H1 (cell line): ENCODE measurements around the gene ANKH. TPM values are rescaled to one million over a fixed set of nuclear protein-coding genes. Genes with fewer than 3 reads are reported as not detected.

ENCODE experiments used
- CTCF ChIA-PET: fragments of 300-600 bp; sonication (Branson Sonifier 250); formaldehyde crosslinking; loops from one replicate; lab custom pipeline; 2021; ENCODE audit not compliant: partially characterized antibody; lab: Charles Lee
- POLR2A ChIA-PET: fragments of 300-600 bp; sonication (Branson Sonifier 250); formaldehyde crosslinking; loops from one replicate; lab custom pipeline; 2021; ENCODE audit warnings: inconsistent platforms; ENCODE audit not compliant: partially characterized antibody; lab: Charles Lee
- DNase-seq, 2 experiments: peaks; one replicate each; pipeline versions ENCODE4 v3.0.0 to v3.0.0-alpha.2; 2010 to 2022; ENCODE audit warnings: low spot score in 2 of 2, low read depth in 1 of 2, mixed read lengths in 1 of 2
- FAIRE-seq: peaks from 2 replicates; lab custom pipeline; 2011; peaks lifted over from hg19 to GRCh38; lab: Jason Lieb, UNC
- H2AFZ ChIP-seq: 2 replicates; pipeline ENCODE4 v1.8.1; 2012; ENCODE audit warnings: low read length, inconsistent platforms
- H2AK5ac ChIP-seq: 2 replicates; pipeline ENCODE4 v1.6.1; 2013; ENCODE audit warnings: low read depth, low read length
- H2BK120ac ChIP-seq: replicated peaks from 2 replicates; pipeline ENCODE3; 2013; ENCODE audit warnings: low read depth, low read length, inconsistent platforms
- H2BK12ac ChIP-seq: 2 replicates; pipeline ENCODE4 v1.6.1; 2013; ENCODE audit warnings: low read depth, low read length
- H2BK15ac ChIP-seq: 2 replicates; pipeline ENCODE4 v1.6.1; 2013; ENCODE audit warnings: low read length
- H2BK20ac ChIP-seq: 2 replicates; pipeline ENCODE4 v1.6.1; 2013; ENCODE audit warnings: low read length
- H2BK5ac ChIP-seq: 2 replicates; pipeline ENCODE4 v1.6.1; 2013; ENCODE audit warnings: low read depth, low read length
- H3K14ac ChIP-seq: 2 replicates; pipeline ENCODE4 v1.6.1; 2013; ENCODE audit warnings: inconsistent platforms; ENCODE audit not compliant: insufficient read length
- H3K18ac ChIP-seq: 2 replicates; pipeline ENCODE4 v1.6.1; 2013; ENCODE audit warnings: low read length; ENCODE audit errors: extremely low read depth
- H3K23ac ChIP-seq: 2 replicates; pipeline ENCODE4 v1.6.1; 2013; ENCODE audit warnings: inconsistent platforms; ENCODE audit not compliant: insufficient read length
- H3K23me2 ChIP-seq: 2 replicates; pipeline ENCODE4 v1.6.1; 2013; ENCODE audit warnings: low read depth, low read length
- H3K27ac ChIP-seq: 2 replicates; pipeline ENCODE4 v1.6.1; 2011; ENCODE audit warnings: low read depth, low read length, inconsistent platforms
- H3K27me3 ChIP-seq, 4 experiments: replicated peaks in 1 of 4; 1 replicate in 1 of 4; 2 replicates in 3 of 4; pipeline versions ENCODE4 v1.6.1 to v1.8.1; 2011 to 2013; ENCODE audit warnings: low read length in 3 of 4, mild to moderate bottlenecking in 3 of 4, inconsistent platforms in 2 of 4, mixed read lengths in 2 of 4, moderate library complexity in 1 of 4; ENCODE audit not compliant: control insufficient read depth in 3 of 4, insufficient read depth in 3 of 4; ENCODE audit errors: extremely low read depth in 1 of 4
- H3K36me3 ChIP-seq, 4 experiments: 2 replicates each; pipeline versions ENCODE4 v1.6.1 to v1.8.1; 2011 to 2013; ENCODE audit warnings: mild to moderate bottlenecking in 4 of 4, low read length in 3 of 4, moderate library complexity in 2 of 4, control low read depth in 1 of 4, inconsistent platforms in 1 of 4; ENCODE audit not compliant: insufficient read depth in 4 of 4, control insufficient read depth in 2 of 4
- H3K4ac ChIP-seq: replicated peaks from 2 replicates; pipeline ENCODE3; 2013; ENCODE audit warnings: low read length, low read depth, mixed read lengths, inconsistent platforms; ENCODE audit not compliant: insufficient read length
- H3K4me1 ChIP-seq, 4 experiments: replicated peaks in 1 of 4; 1 replicate in 1 of 4; 2 replicates in 3 of 4; pipeline versions ENCODE4 v1.6.1 to v1.8.1; 2011 to 2013; ENCODE audit warnings: low read length in 3 of 4, inconsistent platforms in 2 of 4, mixed read lengths in 1 of 4; ENCODE audit not compliant: insufficient read depth in 4 of 4, control insufficient read depth in 3 of 4
- H3K4me2 ChIP-seq, 2 experiments: 2 replicates each; pipeline versions ENCODE4 v1.6.1 to v1.8.1; 2011 to 2013; ENCODE audit warnings: low read depth in 2 of 2, low read length in 2 of 2, control low read depth in 1 of 2, inconsistent platforms in 1 of 2, mild to moderate bottlenecking in 1 of 2; ENCODE audit not compliant: insufficient read depth in 1 of 2
- H3K4me3 ChIP-seq, 4 experiments: fragments of 200-600, 300-600 bp in 1 of 4; sonication (generic), shearing (Covaris generic), sonication (Bioruptor Twin) in 1 of 4; 2 replicates each; pipeline versions ENCODE4 v1.5.1 to v1.8.1; 2011 to 2016; ENCODE audit warnings: low read length in 4 of 4, low read depth in 3 of 4, control low read depth in 2 of 4, inconsistent platforms in 2 of 4, mild to moderate bottlenecking in 2 of 4, mixed read lengths in 1 of 4, moderate library complexity in 1 of 4; ENCODE audit not compliant: insufficient read depth in 2 of 4; ENCODE audit errors: extremely low read depth in 1 of 4
- H3K56ac ChIP-seq: replicated peaks from 2 replicates; pipeline ENCODE3; 2013; ENCODE audit warnings: low read depth, mild to moderate bottlenecking, mixed read lengths, low read length, inconsistent platforms; ENCODE audit not compliant: insufficient read length
- H3K79me1 ChIP-seq: 2 replicates; pipeline ENCODE4 v1.6.1; 2013; ENCODE audit warnings: low read depth, low read length, control low read depth
- H3K79me2 ChIP-seq, 2 experiments: 2 replicates each; pipeline versions ENCODE4 v1.6.1 to v1.8.1; 2012 to 2013; ENCODE audit warnings: low read length in 2 of 2, mild to moderate bottlenecking in 2 of 2, inconsistent platforms in 1 of 2; ENCODE audit not compliant: insufficient read depth in 2 of 2, control insufficient read depth in 1 of 2
- H3K9ac ChIP-seq, 4 experiments: replicated peaks in 1 of 4; 1 replicate in 1 of 4; 2 replicates in 3 of 4; pipeline versions ENCODE4 v1.6.1 to v1.8.1; 2011 to 2013; ENCODE audit warnings: low read depth in 3 of 4, low read length in 3 of 4, control low read depth in 2 of 4, mild to moderate bottlenecking in 2 of 4, moderate library complexity in 2 of 4, inconsistent platforms in 1 of 4; ENCODE audit errors: extremely low read depth in 1 of 4
- H3K9me3 ChIP-seq, 2 experiments: 2 replicates each; pipeline versions ENCODE4 v1.6.1 to v1.8.1; 2012 to 2013; ENCODE audit warnings: mild to moderate bottlenecking in 2 of 2, moderate library complexity in 2 of 2, control low read depth in 1 of 2, inconsistent platforms in 1 of 2, low read depth in 1 of 2, low read length in 1 of 2, mixed read lengths in 1 of 2; ENCODE audit not compliant: insufficient read depth in 2 of 2
- H4K20me1 ChIP-seq, 2 experiments: replicated peaks in 1 of 2; 2 replicates each; pipeline versions ENCODE3 to v1.8.1; 2011 to 2013; ENCODE audit warnings: inconsistent platforms in 2 of 2, low read length in 2 of 2, mild to moderate bottlenecking in 1 of 2; ENCODE audit not compliant: insufficient read depth in 2 of 2, control insufficient read depth in 1 of 2
- H4K5ac ChIP-seq: 2 replicates; pipeline ENCODE4 v1.6.1; 2013; ENCODE audit warnings: low read length, low read depth, mixed read lengths, inconsistent platforms; ENCODE audit not compliant: insufficient read length
- H4K8ac ChIP-seq: 2 replicates; pipeline ENCODE4 v1.8.0; 2013; ENCODE audit warnings: mild to moderate bottlenecking, moderate library complexity, low read length, inconsistent platforms; ENCODE audit not compliant: insufficient read depth; ENCODE audit errors: extremely low read depth
- H4K91ac ChIP-seq: replicated peaks from 2 replicates; pipeline ENCODE3; 2013; ENCODE audit warnings: low read length, mixed read lengths, inconsistent platforms; ENCODE audit not compliant: insufficient read length
- CBX5 ChIP-seq: fragments of 300-800, 300-1000 bp; sonication (generic); IDR thresholded peaks from 2 replicates; pipeline ENCODE4 v1.7.1; 2016; ENCODE audit warnings: antibody characterized with exemption, low read length, low read depth
- POLR2A ChIP-seq, 2 experiments: IDR thresholded peaks; 1 replicate in 1 of 2; 2 replicates in 1 of 2; pipeline ENCODE4 v1.6.1; 2011; ENCODE audit warnings: low read depth in 2 of 2, low read length in 2 of 2, mild to moderate bottlenecking in 2 of 2; ENCODE audit errors: control extremely low read depth in 1 of 2
- POLR2AphosphoS5 ChIP-seq: IDR thresholded peaks from 2 replicates; pipeline ENCODE4 v1.6.1; 2011; ENCODE audit warnings: low read depth, low read length
- POU5F1 ChIP-seq: IDR thresholded peaks from 2 replicates; pipeline ENCODE4 v1.6.1; 2011; ENCODE audit warnings: low read depth, mild to moderate bottlenecking, low read length, moderate library complexity
- SIN3A ChIP-seq, 2 experiments: IDR thresholded peaks in 1 of 2; conservative IDR thresholded peaks in 1 of 2; 2 replicates each; pipeline ENCODE4 v1.6.1; 2011 to 2012; ENCODE audit warnings: low read length in 2 of 2, improper control_type of control experiment in 1 of 2, low read depth in 1 of 2, mild to moderate bottlenecking in 1 of 2
- TCF12 ChIP-seq: IDR thresholded peaks from 2 replicates; pipeline ENCODE4 v1.6.1; 2011; ENCODE audit warnings: low read depth, mild to moderate bottlenecking, low read length
- YY1 ChIP-seq: IDR thresholded peaks from 2 replicates; pipeline ENCODE4 v1.6.1; 2011; ENCODE audit warnings: low read depth, mild to moderate bottlenecking, low read length
- ZNF274 ChIP-seq: IDR thresholded peaks from 2 replicates; pipeline ENCODE4 v1.7.0; 2012; ENCODE audit warnings: low read length, borderline replicate concordance; ENCODE audit errors: extremely low read depth
- WGBS, 2 experiments: shearing (Covaris generic) in 1 of 2; methylation state at CpG; one replicate each; pipeline versions ENCODE4 v1.1.6 to v1.1.7; 2013 to 2015; ENCODE audit warnings: low lambda C conversion rate in 2 of 2, mixed read lengths in 2 of 2, inconsistent platforms in 1 of 2, low coverage in 1 of 2, missing lambda C conversion rate in 1 of 2; ENCODE audit not compliant: insufficient replicate concordance in 2 of 2, insufficient coverage in 1 of 2, insufficient read length in 1 of 2; ENCODE audit errors: extremely low coverage in 1 of 2, missing lambda C conversion rate in 1 of 2; 5-methylcytosine and 5-hydroxymethylcytosine counted together
- polyA plus RNA-seq, 7 experiments: library from polyadenylated mRNA; depleted of rRNA in 3 of 7; stranded (reverse) in 5 of 7; unstranded in 2 of 7; fragments of >200 nt in 5 of 7; fragments of 200-250 nt in 2 of 7; gene quantifications; 1 replicate in 5 of 7; 2 replicates in 1 of 7; 4 replicates in 1 of 7; pipeline versions ENCODE4 v1.2.1 to v1.2.3, GENCODE V29; 2011 to 2013; ENCODE audit warnings: missing spikeins in 2 of 7, mixed read lengths in 2 of 7
- total RNA-seq: library from RNA; stranded (reverse); fragmentation: NEBNext Ultra II Directional; extraction: Animal tissue kit (Norgen Biotek cat#: 25700); gene quantifications from 2 replicates; pipeline ENCODE4 v1.2.1, GENCODE V29; 2021
- TF ChIP-seq, protein P1 (sequence below): IDR thresholded peaks from 2 replicates; pipeline ENCODE4 v1.6.1; 2011; ENCODE audit warnings: low read length, improper control_type of control experiment
- TF ChIP-seq, protein P2 (sequence below): IDR thresholded peaks from 2 replicates; pipeline ENCODE4 v1.6.1; 2012; ENCODE audit warnings: inconsistent platforms

The ANKH gene
- total and polyA plus RNA-seq, 2 of the 8 experiments (the other 6 are each of a cell fraction or from before 2014, with no cell fraction given): 5.3 to 13.0 TPM

GRCh38 chr5:14790911-14791310, 80.7 kb downstream of the ANKH start:
- no peak overlapping the region for H2BK15ac ChIP-seq
- no peaks in the 10 kb centered on the region for H3K9me3 ChIP-seq
- H3K23me2 ChIP-seq: no peaks in the 10 kb centered on the region
- H4K20me1 ChIP-seq: peaks cover 0 to 2% of the 10 kb centered on the region in 2 experiments
- H3K9ac ChIP-seq: no peak overlapping the region
- no peaks in the 10 kb centered on the region for H3K36me3 ChIP-seq
- no peaks in the 10 kb centered on the region for H3K27me3 ChIP-seq
- H2BK5ac ChIP-seq: no peak overlapping the region
- H3K27ac ChIP-seq: no peak overlapping the region
- no peak overlapping the region for H2AFZ ChIP-seq
- H4K91ac ChIP-seq: no peak overlapping the region
- H2AK5ac ChIP-seq: no peak overlapping the region
- POLR2A ChIA-PET: no interaction called here
- H3K23ac ChIP-seq: no peak overlapping the region
- no peak overlapping the region for H2BK120ac ChIP-seq
- WGBS, 2 experiments: 94% methylated on average over 5 of the region's 5 CpGs; no CpG with 5 or more reads in 1 of the 2 experiments
- no peak overlapping the region for H3K18ac ChIP-seq
- H4K8ac ChIP-seq: no peak overlapping the region
- H3K4ac ChIP-seq: no peak overlapping the region
- no peak for DNase-seq
- TF ChIP-seq, protein P1, sequence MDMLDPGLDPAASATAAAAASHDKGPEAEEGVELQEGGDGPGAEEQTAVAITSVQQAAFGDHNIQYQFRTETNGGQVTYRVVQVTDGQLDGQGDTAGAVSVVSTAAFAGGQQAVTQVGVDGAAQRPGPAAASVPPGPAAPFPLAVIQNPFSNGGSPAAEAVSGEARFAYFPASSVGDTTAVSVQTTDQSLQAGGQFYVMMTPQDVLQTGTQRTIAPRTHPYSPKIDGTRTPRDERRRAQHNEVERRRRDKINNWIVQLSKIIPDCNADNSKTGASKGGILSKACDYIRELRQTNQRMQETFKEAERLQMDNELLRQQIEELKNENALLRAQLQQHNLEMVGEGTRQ: no peak
- TF ChIP-seq YY1 (no peak), CBX5 (no peak), POLR2AphosphoS5 (no peak), POLR2A (IDR thresholded peaks at IDR 0.05; ENCODE audit: control extremely low read depth in 1 of 2, low read depth in 2 of 2, low read length in 2 of 2) (no peak), POU5F1 (no peak), SIN3A (conservative IDR thresholded peaks at IDR 0.05 in 1 of 2, IDR thresholded peaks at IDR 0.05 in 1 of 2; ENCODE audit: low read depth in 1 of 2, low read length in 2 of 2) (no peak), ZNF274 (no peak), TCF12 (no peak)
- TF ChIP-seq, protein P2, sequence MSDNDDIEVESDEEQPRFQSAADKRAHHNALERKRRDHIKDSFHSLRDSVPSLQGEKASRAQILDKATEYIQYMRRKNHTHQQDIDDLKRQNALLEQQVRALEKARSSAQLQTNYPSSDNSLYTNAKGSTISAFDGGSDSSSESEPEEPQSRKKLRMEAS: no peak
- TF ChIP-seq, all 59 proteins: peak for 0
- Histone ChIP-seq H3K4me3 (no peak overlapping the region), H2BK12ac (no peak overlapping the region), H3K4me2 (no peak overlapping the region), H2BK20ac (no peak overlapping the region), H3K79me2 (no peaks in the 10 kb centered on the region), H3K14ac (no peak overlapping the region), H3K79me1 (no peaks in the 10 kb centered on the region), H3K4me1 (peaks cover 0 to 3% (median 0%) of the 10 kb centered on the region in 4 experiments; a peak in 2 of 7 replicates), H3K56ac (no peak overlapping the region), H4K5ac (no peak overlapping the region)
- CTCF ChIA-PET: interaction anchor here (1.7 to 2.0 kb wide), 3 partner anchors 9 to 62 kb away, joined by 4 to 9 read pairs (median 8); no protein-coding TSS in a partner anchor
- no peak for FAIRE-seq
